GM06990 (cell line): ENCODE results near the gene RRAGC.

Experiments used
- DNase-seq: peaks from one replicate; pipeline ENCODE4 v3.0.0-alpha.2; 2011; ENCODE audit not compliant: insufficient read length; ENCODE audit errors: extremely low read depth
- H3K27me3 ChIP-seq: replicated peaks from 2 replicates; pipeline ENCODE4 v1.6.0; 2011; ENCODE audit warnings: low read length; ENCODE audit not compliant: control insufficient read depth, insufficient read depth
- H3K36me3 ChIP-seq: 2 replicates; pipeline ENCODE4 v1.5.1; 2011; ENCODE audit warnings: low read length; ENCODE audit not compliant: control insufficient read depth, insufficient read depth
- H3K4me3 ChIP-seq: replicated peaks from 2 replicates; pipeline ENCODE4 v1.5.1; 2011; ENCODE audit warnings: low read depth, mild to moderate bottlenecking, control low read depth, low read length
- CTCF ChIP-seq: IDR thresholded peaks from 2 replicates; pipeline ENCODE4 v1.5.1; 2011; ENCODE audit warnings: low read length, control low read depth, mild to moderate bottlenecking, inconsistent platforms; ENCODE audit not compliant: insufficient read depth, poor library complexity, severe bottlenecking

RRAGC gene

GRCh38 chr1:38834937-38835827, 24.4 kb downstream of the RRAGC start:
- peak; percentile 62 for TF ChIP-seq CTCF
- peak; percentile 25 for DNase-seq
- H3K27me3 ChIP-seq = no peaks in the 10 kb centered on the region; the same call in 1 of the 2 replicates
- peaks cover 3% of the 10 kb centered on the region for H3K36me3 ChIP-seq
- H3K4me3 ChIP-seq = no peak overlapping the region

- DNase-seq = no peak
- no peak for TF ChIP-seq CTCF
Observed at GRCh38 chr1:38834221-38834782, 25.3 kb downstream of the RRAGC start.

GRCh38 chr1:38833146-38833545, 26.4 kb downstream of the RRAGC start:
- H3K36me3 ChIP-seq = no peaks in the 10 kb centered on the region
- TF ChIP-seq CTCF = no peak
- no peaks in the 10 kb centered on the region; the same call in 1 of the 2 replicates for H3K27me3 ChIP-seq
- H3K4me3 ChIP-seq = no peak overlapping the region
- DNase-seq = no peak

More at GRCh38 chr1:38834221-38834782, 25.3 kb downstream of the RRAGC start:
- Histone ChIP-seq H3K4me3 (no peak overlapping the region), H3K36me3 (peaks cover under 1% of the 10 kb centered on the region), H3K27me3 (no peaks in the 10 kb centered on the region; the same call in 1 of the 2 replicates)

GRCh38 chr1:38832370-38832734, 27.2 kb downstream of the RRAGC start:
- Histone ChIP-seq H3K4me3 (no peak overlapping the region), H3K27me3 (no peaks in the 10 kb centered on the region; the same call in 1 of the 2 replicates), H3K36me3 (no peaks in the 10 kb centered on the region)
- no peak for TF ChIP-seq CTCF
- DNase-seq = no peak

- TF ChIP-seq CTCF = no peak
- Histone ChIP-seq H3K36me3 (no peaks in the 10 kb centered on the region), H3K27me3 (no peaks in the 10 kb centered on the region; the same call in 1 of the 2 replicates), H3K4me3 (no peak overlapping the region)
- no peak for DNase-seq
Observed at GRCh38 chr1:38831731-38832369, 27.7 kb downstream of the RRAGC start.
